Neural cell (in vitro differentiated cells): ENCODE data around the gene ZDHHC5. TPM values are rescaled to one million over a fixed set of nuclear protein-coding genes. Genes with fewer than 3 reads are reported as not detected.

ENCODE experiments used
- H2AFZ ChIP-seq: fragments of 200-600, 300-800 bp; sonication (generic), shearing (Covaris generic); 2 replicates; pipeline ENCODE4 v1.6.0; 2014; ENCODE audit warnings: low read depth, mild to moderate bottlenecking, antibody characterized with exemption, low read length, moderate library complexity
- H3F3A ChIP-seq: fragments of 200-600 bp; shearing (Covaris generic); 2 replicates; pipeline ENCODE4 v1.6.1; 2016; ENCODE audit warnings: mild to moderate bottlenecking, moderate library complexity, mixed read lengths, antibody characterized with exemption, low read length; ENCODE audit not compliant: insufficient read depth, poor library complexity, severe bottlenecking
- H3K27ac ChIP-seq: fragments of 200-600, 300-800 bp; sonication (generic), shearing (Covaris generic); 2 replicates; pipeline ENCODE4 v1.5.1; 2014; ENCODE audit warnings: mild to moderate bottlenecking, low read length, moderate library complexity
- H3K27me3 ChIP-seq: fragments of 300-800, 200-600 bp; sonication (generic), shearing (Covaris generic); 2 replicates; pipeline ENCODE4 v1.6.0; 2014; ENCODE audit warnings: mild to moderate bottlenecking, low read depth, low read length, moderate library complexity; ENCODE audit not compliant: insufficient read depth
- H3K36me3 ChIP-seq: fragments of 300-800, 200-600 bp; sonication (generic), shearing (Covaris generic); 2 replicates; pipeline ENCODE4 v1.5.1; 2014; ENCODE audit warnings: mild to moderate bottlenecking, antibody characterized with exemption, low read length, moderate library complexity; ENCODE audit not compliant: insufficient read depth
- H3K4me2 ChIP-seq: fragments of 300-800, 200-600 bp; sonication (generic), shearing (Covaris generic); 2 replicates; pipeline ENCODE4 v1.6.0; 2014; ENCODE audit warnings: mild to moderate bottlenecking, low read length
- H3K4me3 ChIP-seq: fragments of 300-800, 200-600 bp; sonication (generic), shearing (Covaris generic); 2 replicates; pipeline ENCODE4 v1.5.1; 2014; ENCODE audit warnings: mild to moderate bottlenecking, low read length, moderate library complexity
- H3K79me2 ChIP-seq: fragments of 200-600 bp; shearing (Covaris generic); replicated peaks from 2 replicates; pipeline ENCODE4 v1.6.0; 2014; ENCODE audit warnings: mild to moderate bottlenecking, low read length, moderate library complexity; ENCODE audit not compliant: insufficient read depth
- H3K9ac ChIP-seq: fragments of 300-800, 200-600 bp; sonication (generic), shearing (Covaris generic); 2 replicates; pipeline ENCODE4 v1.6.1; 2016; ENCODE audit warnings: mild to moderate bottlenecking, low read length, mixed read lengths
- H3K9me2 ChIP-seq: fragments of 200-600 bp; shearing (Covaris generic); 2 replicates; pipeline ENCODE4 v1.6.1; 2016; ENCODE audit warnings: mild to moderate bottlenecking, low read length, mixed read lengths; ENCODE audit not compliant: insufficient read depth
- H3K9me3 ChIP-seq: fragments of 200-600, 300-800 bp; sonication (generic), shearing (Covaris generic); 2 replicates; pipeline ENCODE4 v1.6.1; 2016; ENCODE audit warnings: mild to moderate bottlenecking, mixed run types, low read length, moderate library complexity, mixed read lengths
- H4K20me1 ChIP-seq: fragments of 200-600 bp; shearing (Covaris generic); 2 replicates; pipeline ENCODE4 v1.6.1; 2016; ENCODE audit warnings: mild to moderate bottlenecking, mixed run types; ENCODE audit not compliant: insufficient read depth
- EP300 ChIP-seq: fragments of 450-650 bp; conservative IDR thresholded peaks from 2 replicates; pipeline ENCODE4 v1.6.1; 2014; ENCODE audit warnings: antibody characterized with exemption, mild to moderate bottlenecking, moderate library complexity; ENCODE audit not compliant: poor library complexity, severe bottlenecking
- EZH2 ChIP-seq: fragments of 200-600, 300-800 bp; shearing (Covaris generic), sonication (generic); IDR thresholded peaks from 2 replicates; pipeline ENCODE4 v1.6.1; 2014; ENCODE audit warnings: antibody characterized with exemption, low read length, borderline replicate concordance, mild to moderate bottlenecking; ENCODE audit not compliant: insufficient read depth, poor library complexity, severe bottlenecking
- MXI1 ChIP-seq: fragments of 450-650 bp; conservative IDR thresholded peaks from 2 replicates; pipeline ENCODE4 v1.6.1; 2014; ENCODE audit warnings: antibody characterized with exemption, mild to moderate bottlenecking; ENCODE audit not compliant: poor library complexity, severe bottlenecking
- POLR2AphosphoS5 ChIP-seq: IDR thresholded peaks from 2 replicates; pipeline ENCODE4 v1.6.1; 2012
- RAD21 ChIP-seq: fragments of 450-650 bp; conservative IDR thresholded peaks from 2 replicates; pipeline ENCODE4 v1.6.1; 2014; ENCODE audit warnings: antibody characterized with exemption, mild to moderate bottlenecking, moderate library complexity
- SMC3 ChIP-seq: fragments of 450-650 bp; conservative IDR thresholded peaks from 2 replicates; pipeline ENCODE4 v1.6.1; 2014; ENCODE audit warnings: antibody characterized with exemption, mild to moderate bottlenecking, moderate library complexity; ENCODE audit not compliant: poor library complexity
- TAF1 ChIP-seq: IDR thresholded peaks from 2 replicates; pipeline ENCODE4 v1.6.1; 2012; ENCODE audit warnings: low read depth
- polyA minus RNA-seq: library from RNA; depleted of rRNA, polyadenylated mRNA; stranded (reverse); fragments of >200 nt; gene quantifications from 2 replicates; pipeline ENCODE4 v1.2.3, GENCODE V29; 2014
- polyA plus RNA-seq: library from polyadenylated mRNA; depleted of rRNA; stranded (reverse); fragments of >200 nt; gene quantifications from 2 replicates; pipeline ENCODE4 v1.2.3, GENCODE V29; 2014
- TF ChIP-seq, protein P1 (sequence below): fragments of 450-650 bp; IDR thresholded peaks from 2 replicates; pipeline ENCODE4 v1.5.1; 2014; ENCODE audit warnings: antibody characterized with exemption, mild to moderate bottlenecking, moderate library complexity; ENCODE audit not compliant: poor library complexity, severe bottlenecking
- TF ChIP-seq, protein P2 (sequence below): IDR thresholded peaks from 2 replicates; pipeline ENCODE4 v1.6.1; 2012; ENCODE audit warnings: borderline replicate concordance

The ZDHHC5 gene, protein sequence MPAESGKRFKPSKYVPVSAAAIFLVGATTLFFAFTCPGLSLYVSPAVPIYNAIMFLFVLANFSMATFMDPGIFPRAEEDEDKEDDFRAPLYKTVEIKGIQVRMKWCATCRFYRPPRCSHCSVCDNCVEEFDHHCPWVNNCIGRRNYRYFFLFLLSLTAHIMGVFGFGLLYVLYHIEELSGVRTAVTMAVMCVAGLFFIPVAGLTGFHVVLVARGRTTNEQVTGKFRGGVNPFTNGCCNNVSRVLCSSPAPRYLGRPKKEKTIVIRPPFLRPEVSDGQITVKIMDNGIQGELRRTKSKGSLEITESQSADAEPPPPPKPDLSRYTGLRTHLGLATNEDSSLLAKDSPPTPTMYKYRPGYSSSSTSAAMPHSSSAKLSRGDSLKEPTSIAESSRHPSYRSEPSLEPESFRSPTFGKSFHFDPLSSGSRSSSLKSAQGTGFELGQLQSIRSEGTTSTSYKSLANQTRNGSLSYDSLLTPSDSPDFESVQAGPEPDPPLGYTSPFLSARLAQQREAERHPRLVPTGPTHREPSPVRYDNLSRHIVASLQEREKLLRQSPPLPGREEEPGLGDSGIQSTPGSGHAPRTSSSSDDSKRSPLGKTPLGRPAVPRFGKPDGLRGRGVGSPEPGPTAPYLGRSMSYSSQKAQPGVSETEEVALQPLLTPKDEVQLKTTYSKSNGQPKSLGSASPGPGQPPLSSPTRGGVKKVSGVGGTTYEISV
- polyA plus RNA-seq (15.8 and 17.4 TPM in 2 replicates), polyA minus RNA-seq (36.7 and 40.4 TPM in 2 replicates)

DNA sequence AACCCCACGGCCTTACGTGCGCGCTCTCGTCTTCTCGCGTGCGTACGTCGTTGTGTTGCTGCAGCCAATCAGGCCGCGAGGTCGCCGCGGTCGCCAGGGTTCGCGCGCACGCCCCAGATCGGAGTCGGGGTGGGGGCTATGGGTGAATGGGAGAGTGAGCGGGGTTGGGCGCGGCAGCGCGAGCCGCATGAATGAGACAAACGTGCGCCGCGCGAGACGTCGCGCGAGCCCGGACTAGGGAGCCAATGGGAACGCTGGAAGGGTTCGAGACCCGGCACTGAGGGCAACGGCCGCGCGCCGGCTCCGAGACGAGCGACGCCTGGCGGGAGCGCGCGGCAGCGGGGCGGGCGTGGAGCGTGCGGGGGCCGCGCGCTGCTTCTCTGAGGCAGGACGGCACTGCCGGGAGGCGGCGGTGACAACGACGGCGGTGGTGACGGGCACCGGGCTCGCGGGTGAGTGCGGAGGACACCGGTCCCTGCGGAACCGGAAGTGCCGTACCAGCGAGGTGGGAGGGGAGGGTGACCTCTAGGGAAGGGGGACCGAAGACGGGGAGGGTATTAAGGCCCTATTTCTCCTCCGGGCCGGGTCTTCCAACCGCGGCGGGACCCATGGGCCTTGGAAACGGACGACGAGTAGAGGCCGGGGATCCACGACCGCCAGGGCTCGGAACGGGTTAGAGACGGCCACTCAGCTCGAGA lies at the start of gene ZDHHC5:
Gene ZDHHC5 (plus strand): TSS at position 379 of the 698 bp plus-strand sequence. CDS start 4,977 bp downstream, outside the sequence.
- Histone ChIP-seq H4K20me1 (no peaks in the 10 kb centered on the region), H3K4me3 (peak within 1 kb of the TSS; percentile 99), H3K27ac (peak within 1 kb of the TSS; percentile 89), H3K36me3 (no peaks in the 10 kb centered on the region), H2AFZ (peak within 1 kb of the TSS; percentile 60), H3K9me2 (no peaks in the 10 kb centered on the region), H3K79me2 (peaks cover 42% of the 10 kb centered on the region), H3K9me3 (no peaks in the 10 kb centered on the region), H3K27me3 (no peaks in the 10 kb centered on the region), H3K4me2 (peak within 1 kb of the TSS; percentile 79), H3F3A (no peaks in the 10 kb centered on the region), H3K9ac (peak within 1 kb of the TSS; percentile 70)
- TF ChIP-seq RAD21 (peak; percentile 58), EZH2 (no peak), POLR2AphosphoS5 (peak; percentile 91), SMC3 (peak; percentile 69), EP300 (peak; percentile 49), TAF1 (peak; percentile 53), MXI1 (peak; percentile 87)
- TF ChIP-seq, protein P1, sequence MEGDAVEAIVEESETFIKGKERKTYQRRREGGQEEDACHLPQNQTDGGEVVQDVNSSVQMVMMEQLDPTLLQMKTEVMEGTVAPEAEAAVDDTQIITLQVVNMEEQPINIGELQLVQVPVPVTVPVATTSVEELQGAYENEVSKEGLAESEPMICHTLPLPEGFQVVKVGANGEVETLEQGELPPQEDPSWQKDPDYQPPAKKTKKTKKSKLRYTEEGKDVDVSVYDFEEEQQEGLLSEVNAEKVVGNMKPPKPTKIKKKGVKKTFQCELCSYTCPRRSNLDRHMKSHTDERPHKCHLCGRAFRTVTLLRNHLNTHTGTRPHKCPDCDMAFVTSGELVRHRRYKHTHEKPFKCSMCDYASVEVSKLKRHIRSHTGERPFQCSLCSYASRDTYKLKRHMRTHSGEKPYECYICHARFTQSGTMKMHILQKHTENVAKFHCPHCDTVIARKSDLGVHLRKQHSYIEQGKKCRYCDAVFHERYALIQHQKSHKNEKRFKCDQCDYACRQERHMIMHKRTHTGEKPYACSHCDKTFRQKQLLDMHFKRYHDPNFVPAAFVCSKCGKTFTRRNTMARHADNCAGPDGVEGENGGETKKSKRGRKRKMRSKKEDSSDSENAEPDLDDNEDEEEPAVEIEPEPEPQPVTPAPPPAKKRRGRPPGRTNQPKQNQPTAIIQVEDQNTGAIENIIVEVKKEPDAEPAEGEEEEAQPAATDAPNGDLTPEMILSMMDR: peak; percentile 67
- TF ChIP-seq, protein P2, sequence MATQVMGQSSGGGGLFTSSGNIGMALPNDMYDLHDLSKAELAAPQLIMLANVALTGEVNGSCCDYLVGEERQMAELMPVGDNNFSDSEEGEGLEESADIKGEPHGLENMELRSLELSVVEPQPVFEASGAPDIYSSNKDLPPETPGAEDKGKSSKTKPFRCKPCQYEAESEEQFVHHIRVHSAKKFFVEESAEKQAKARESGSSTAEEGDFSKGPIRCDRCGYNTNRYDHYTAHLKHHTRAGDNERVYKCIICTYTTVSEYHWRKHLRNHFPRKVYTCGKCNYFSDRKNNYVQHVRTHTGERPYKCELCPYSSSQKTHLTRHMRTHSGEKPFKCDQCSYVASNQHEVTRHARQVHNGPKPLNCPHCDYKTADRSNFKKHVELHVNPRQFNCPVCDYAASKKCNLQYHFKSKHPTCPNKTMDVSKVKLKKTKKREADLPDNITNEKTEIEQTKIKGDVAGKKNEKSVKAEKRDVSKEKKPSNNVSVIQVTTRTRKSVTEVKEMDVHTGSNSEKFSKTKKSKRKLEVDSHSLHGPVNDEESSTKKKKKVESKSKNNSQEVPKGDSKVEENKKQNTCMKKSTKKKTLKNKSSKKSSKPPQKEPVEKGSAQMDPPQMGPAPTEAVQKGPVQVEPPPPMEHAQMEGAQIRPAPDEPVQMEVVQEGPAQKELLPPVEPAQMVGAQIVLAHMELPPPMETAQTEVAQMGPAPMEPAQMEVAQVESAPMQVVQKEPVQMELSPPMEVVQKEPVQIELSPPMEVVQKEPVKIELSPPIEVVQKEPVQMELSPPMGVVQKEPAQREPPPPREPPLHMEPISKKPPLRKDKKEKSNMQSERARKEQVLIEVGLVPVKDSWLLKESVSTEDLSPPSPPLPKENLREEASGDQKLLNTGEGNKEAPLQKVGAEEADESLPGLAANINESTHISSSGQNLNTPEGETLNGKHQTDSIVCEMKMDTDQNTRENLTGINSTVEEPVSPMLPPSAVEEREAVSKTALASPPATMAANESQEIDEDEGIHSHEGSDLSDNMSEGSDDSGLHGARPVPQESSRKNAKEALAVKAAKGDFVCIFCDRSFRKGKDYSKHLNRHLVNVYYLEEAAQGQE: peak; percentile 77

DNA sequence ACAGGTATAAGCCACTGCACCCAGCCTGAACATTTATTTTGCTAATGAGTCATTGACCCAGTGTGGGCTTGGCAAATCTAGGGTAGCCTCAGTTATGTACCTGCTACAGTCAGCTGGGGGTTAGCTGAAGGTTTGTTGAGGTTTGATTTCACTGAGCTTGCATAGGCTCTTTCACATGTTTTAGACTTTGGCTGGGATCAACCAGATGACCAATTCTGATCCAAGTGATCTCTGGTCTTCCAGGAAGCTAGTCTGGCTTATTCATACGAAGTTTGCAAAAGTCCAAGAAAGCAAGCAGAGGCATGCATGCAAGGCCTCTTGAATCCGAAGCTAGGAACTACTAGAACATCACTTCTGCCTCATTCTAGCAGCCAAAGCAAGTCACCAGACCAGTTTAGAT lies 49.5 kb upstream of the ZDHHC5 start:
- no peak overlapping the region for H3K4me3 ChIP-seq
- no peak overlapping the region for H3K27ac ChIP-seq
- TF ChIP-seq, protein P2: no peak
- TF ChIP-seq, protein P1: no peak
- no peak for TF ChIP-seq EZH2
- TF ChIP-seq RAD21: no peak
- no peak for TF ChIP-seq SMC3
- no peak for TF ChIP-seq MXI1
- no peak for TF ChIP-seq EP300
- TF ChIP-seq POLR2AphosphoS5: no peak
- TF ChIP-seq TAF1: no peak
- H3F3A ChIP-seq: no peaks in the 10 kb centered on the region
- no peaks in the 10 kb centered on the region for H3K79me2 ChIP-seq
- no peaks in the 10 kb centered on the region for H3K36me3 ChIP-seq
- H3K9me3 ChIP-seq: no peaks in the 10 kb centered on the region
- H3K4me2 ChIP-seq: no peak overlapping the region
- H3K9ac ChIP-seq: no peak overlapping the region
- H3K27me3 ChIP-seq: no peaks in the 10 kb centered on the region
- H4K20me1 ChIP-seq: no peaks in the 10 kb centered on the region
- no peaks in the 10 kb centered on the region for H3K9me2 ChIP-seq
- H2AFZ ChIP-seq: no peak overlapping the region
